Measurements from ENCODE around the gene TDRD12. TPM values are rescaled to one million over a fixed set of nuclear protein-coding genes. Genes with fewer than 3 reads are reported as not detected.

Gene TDRD12
- total and polyA plus RNA-seq, 12 donors: 0.06 to 0.47 (median 0.12) TPM; not detected in 6

DNA sequence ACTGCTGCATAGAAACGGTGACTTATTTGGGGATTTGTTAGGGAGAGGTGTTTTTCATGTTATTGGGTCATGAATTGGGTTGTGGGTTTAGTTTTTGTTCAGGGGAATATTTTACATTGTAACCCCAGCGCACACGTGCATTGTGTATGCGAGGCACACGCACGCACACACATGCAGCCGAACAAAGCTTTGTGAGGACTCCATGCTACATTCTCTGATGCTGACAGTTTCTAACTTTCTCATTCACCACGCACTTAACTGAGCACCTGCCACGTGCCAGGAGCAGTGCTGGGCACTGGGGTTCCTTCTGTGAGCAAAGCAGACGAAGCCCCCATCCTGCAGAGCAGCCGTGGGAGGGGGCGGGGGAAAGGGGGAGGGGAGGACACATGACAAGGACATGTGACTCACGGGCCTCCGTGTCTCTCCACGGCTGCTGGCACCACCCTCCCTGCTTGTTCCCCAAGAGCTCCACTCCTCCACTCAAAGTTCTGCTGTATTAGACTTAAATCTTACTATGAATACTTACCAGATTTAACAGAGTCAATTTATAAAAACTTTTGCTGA is 94.4 kb downstream of the TDRD12 start:
- DNase-seq: no peak
- ATAC-seq: no peak
- no peak overlapping the region for H3K27ac ChIP-seq
- 50 to 54% methylated on average over 15 of the region's 15 CpGs for WGBS, 2 donors
- no peaks in the 10 kb centered on the region for H3K4me1 ChIP-seq
- H3K36me3 ChIP-seq: no peaks in the 10 kb centered on the region
- no peak overlapping the region for H3K4me3 ChIP-seq
- H3K9me3 ChIP-seq: no peaks in the 10 kb centered on the region
- intact Hi-C loops (cut with DNase I): no loop called here
- peaks cover 0 to 27% (median 11%) of the 10 kb centered on the region in 7 donors for H3K27me3 ChIP-seq
- TF ChIP-seq, protein P1, sequence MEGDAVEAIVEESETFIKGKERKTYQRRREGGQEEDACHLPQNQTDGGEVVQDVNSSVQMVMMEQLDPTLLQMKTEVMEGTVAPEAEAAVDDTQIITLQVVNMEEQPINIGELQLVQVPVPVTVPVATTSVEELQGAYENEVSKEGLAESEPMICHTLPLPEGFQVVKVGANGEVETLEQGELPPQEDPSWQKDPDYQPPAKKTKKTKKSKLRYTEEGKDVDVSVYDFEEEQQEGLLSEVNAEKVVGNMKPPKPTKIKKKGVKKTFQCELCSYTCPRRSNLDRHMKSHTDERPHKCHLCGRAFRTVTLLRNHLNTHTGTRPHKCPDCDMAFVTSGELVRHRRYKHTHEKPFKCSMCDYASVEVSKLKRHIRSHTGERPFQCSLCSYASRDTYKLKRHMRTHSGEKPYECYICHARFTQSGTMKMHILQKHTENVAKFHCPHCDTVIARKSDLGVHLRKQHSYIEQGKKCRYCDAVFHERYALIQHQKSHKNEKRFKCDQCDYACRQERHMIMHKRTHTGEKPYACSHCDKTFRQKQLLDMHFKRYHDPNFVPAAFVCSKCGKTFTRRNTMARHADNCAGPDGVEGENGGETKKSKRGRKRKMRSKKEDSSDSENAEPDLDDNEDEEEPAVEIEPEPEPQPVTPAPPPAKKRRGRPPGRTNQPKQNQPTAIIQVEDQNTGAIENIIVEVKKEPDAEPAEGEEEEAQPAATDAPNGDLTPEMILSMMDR (IDR thresholded peaks at IDR 0.05): no peak

DNA sequence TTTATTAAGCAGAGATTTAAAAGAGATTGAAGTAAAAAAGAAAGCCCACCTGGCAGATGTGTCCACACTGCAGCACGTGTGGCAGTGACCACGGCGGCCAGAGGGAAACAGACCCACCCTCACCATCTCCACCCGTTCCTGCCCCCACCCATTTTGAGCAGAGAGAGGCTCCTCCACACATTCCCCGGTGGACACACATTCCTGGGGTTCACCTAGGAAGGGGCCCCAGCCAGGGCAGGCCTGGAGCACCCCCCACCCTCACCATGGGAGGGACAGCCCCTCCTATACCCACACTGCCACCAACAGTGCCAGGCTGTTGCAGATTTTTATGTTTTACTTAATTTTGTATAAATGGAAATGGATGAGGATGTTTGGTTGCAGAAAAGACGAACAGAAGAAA is 95.1 kb downstream of the TDRD12 start:
- ATAC-seq (no peak), DNase-seq (no peak)
- Histone ChIP-seq H3K9me3 (no peaks in the 10 kb centered on the region), H3K4me1 (no peaks in the 10 kb centered on the region), H3K36me3 (no peaks in the 10 kb centered on the region), H3K27me3 (peaks cover 0 to 22% (median 11%) of the 10 kb centered on the region in 7 donors), H3K27ac (no peak overlapping the region), H3K4me3 (no peak overlapping the region)
- intact Hi-C loops (cut with DNase I): no loop called here
- TF ChIP-seq, protein P1 (IDR thresholded peaks at IDR 0.05): no peak
- WGBS, 2 donors: 65 to 77% methylated on average over 6 of the region's 6 CpGs

DNA sequence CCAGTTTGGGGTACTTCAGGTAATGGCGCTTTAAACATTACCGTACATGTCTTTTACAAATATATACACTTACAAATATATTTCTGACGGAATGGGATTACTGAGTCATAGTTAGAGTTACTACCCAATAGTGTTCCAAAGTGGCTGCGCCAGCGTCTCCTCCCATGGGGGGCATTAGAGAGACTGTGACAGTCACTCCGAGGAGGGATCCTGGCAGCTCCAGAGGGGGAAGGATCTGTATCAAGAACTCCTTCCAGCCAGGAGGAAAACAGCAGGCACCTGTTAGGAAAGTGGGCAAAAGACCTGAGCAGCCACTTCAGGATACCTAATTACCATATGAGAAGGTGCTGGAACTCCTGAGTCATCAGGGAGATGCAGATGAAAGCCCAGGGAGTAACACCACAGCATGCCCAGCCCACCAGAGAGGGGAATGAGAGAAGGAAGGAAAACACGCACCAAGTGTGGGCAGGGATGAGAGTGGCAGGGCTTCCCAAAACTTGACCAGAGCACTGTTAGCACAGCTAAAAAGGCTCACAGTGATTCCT is 97.1 kb downstream of the TDRD12 start:
- WGBS, 2 donors: 55 to 67% methylated on average over 7 of the region's 7 CpGs
- no peak overlapping the region for H3K27ac ChIP-seq
- DNase-seq (no peak), ATAC-seq (no peak)
- TF ChIP-seq, protein P1 (IDR thresholded peaks at IDR 0.05): no peak
- no peak overlapping the region for H3K4me3 ChIP-seq
- intact Hi-C loops (cut with DNase I): no loop called here
- no peaks in the 10 kb centered on the region for H3K36me3 ChIP-seq
- peaks cover 0 to 33% (median 16%) of the 10 kb centered on the region in 7 donors for H3K27me3 ChIP-seq
- no peaks in the 10 kb centered on the region for H3K9me3 ChIP-seq
- H3K4me1 ChIP-seq: no peaks in the 10 kb centered on the region

DNA sequence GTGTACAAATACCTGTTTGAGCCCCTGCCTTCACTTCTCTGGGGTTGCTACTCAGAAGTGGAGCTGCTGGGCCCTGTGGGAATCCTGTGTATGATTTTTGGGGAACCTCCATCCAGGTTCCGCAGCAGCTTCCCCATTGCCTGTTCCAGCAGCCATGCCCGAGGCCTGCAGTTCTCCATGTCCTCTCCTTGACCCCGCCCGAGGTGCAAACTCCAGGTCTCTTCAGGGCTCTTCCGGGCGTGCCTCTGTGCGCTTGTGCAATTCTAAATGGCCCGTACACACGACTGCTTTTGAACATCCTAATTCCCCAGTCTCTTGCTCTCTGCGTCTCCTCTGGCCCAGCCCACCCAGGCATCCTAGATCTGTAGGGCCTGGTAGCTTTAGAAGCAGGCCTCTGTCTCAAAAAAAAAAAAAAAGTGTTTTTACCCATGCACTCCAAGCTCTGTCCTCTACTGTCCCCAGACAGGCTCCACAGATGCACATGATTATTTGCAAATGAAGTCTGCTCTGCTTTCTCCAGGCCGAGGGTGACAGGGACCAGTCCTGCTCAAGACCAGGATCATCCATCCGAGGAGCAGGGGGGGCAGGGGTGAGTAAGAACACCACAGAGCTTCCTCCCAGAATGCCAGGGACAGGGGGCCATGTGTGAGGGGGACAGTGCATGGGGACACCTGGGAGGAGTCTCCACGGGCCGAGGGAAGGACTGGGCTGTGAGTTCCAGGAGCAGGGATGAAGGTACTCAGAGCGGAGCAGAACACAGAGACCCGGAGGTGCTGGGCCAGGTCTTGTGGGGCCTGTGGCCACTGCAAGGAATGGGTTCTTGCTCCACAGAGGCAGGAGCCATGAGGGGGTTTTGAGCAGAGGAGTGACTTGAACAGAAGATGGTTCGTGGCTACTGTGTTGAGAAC is 98.3 kb downstream of the TDRD12 start:
- TF ChIP-seq, protein P1 (IDR thresholded peaks at IDR 0.05): no peak
- ATAC-seq: no peak
- intact Hi-C loops (cut with DNase I): no loop called here
- Histone ChIP-seq H3K27me3 (peaks cover 0 to 35% (median 22%) of the 10 kb centered on the region in 7 donors), H3K4me3 (no peak overlapping the region), H3K27ac (no peak overlapping the region), H3K36me3 (no peaks in the 10 kb centered on the region), H3K9me3 (no peaks in the 10 kb centered on the region), H3K4me1 (no peaks in the 10 kb centered on the region)
- 80 to 84% methylated on average over 17 of the region's 17 CpGs for WGBS, 2 donors
- DNase-seq: no peak

All from heart right ventricle (tissue), 16 donors.